ENCODE results near the gene HOATZ.

The HOATZ gene

DNA sequence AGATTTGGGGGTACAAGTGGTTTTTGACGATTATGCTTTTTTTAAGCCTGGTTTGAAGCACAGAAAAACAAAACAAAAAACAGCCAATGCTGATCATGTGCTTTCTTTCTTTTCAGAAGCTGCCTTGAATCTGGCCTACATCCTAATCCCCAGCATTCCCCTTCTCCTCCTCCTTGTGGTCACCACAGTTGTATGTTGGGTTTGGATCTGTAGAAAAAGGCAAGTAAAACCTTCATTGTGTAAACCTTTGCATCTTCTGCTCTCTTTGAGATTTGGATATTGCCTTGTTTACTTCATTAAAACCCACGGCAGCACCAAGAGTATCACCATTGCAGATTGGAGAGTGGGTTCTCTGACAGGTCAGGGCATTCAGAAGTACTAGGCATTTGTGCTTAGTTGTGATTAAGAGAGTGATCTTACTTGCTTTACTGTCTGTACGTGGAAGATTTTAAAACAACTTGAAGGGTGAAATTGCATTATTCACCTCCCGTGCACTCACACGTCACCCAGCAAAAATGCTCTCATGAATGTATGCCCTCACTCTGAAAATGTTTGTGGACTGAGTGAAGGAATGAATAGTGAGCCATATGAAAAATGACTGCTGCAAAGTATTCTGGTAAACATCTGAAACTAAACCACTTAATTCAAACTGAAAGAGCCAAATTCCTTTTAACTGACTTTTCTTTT, 43.0 kb downstream of the HOATZ start:
- DNase-seq (ENCODE audit: extremely low read depth, low read depth), result peak; percentile 84
- TF ChIP-seq, protein P1, sequence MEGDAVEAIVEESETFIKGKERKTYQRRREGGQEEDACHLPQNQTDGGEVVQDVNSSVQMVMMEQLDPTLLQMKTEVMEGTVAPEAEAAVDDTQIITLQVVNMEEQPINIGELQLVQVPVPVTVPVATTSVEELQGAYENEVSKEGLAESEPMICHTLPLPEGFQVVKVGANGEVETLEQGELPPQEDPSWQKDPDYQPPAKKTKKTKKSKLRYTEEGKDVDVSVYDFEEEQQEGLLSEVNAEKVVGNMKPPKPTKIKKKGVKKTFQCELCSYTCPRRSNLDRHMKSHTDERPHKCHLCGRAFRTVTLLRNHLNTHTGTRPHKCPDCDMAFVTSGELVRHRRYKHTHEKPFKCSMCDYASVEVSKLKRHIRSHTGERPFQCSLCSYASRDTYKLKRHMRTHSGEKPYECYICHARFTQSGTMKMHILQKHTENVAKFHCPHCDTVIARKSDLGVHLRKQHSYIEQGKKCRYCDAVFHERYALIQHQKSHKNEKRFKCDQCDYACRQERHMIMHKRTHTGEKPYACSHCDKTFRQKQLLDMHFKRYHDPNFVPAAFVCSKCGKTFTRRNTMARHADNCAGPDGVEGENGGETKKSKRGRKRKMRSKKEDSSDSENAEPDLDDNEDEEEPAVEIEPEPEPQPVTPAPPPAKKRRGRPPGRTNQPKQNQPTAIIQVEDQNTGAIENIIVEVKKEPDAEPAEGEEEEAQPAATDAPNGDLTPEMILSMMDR (IDR thresholded peaks at IDR 0.05; ENCODE audit: low read depth, low read length), result no peak; the same call in none of the 2 replicates

DNA sequence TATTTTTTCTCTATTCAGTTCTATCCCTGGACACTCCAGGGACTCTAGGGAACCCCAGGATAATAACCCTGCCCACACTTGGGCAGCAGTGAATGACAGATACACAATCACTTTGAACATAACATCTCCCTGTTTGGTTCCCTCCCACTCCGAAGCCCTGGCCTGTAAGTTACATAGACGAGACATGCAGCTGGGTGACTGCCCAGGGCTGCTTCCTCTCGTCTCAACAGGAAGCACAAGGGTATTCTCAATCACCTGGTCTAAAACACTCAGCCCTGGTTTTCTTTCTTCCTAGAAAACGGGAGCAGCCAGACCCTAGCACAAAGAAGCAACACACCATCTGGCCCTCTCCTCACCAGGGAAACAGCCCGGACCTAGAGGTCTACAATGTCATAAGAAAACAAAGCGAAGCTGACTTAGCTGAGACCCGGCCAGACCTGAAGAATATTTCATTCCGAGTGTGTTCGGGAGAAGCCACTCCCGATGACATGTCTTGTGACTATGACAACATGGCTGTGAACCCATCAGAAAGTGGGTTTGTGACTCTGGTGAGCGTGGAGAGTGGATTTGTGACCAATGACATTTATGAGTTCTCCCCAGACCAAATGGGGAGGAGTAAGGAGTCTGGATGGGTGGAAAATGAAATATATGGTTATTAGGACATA, 45.4 kb downstream of the HOATZ start:
- TF ChIP-seq, protein P1 (IDR thresholded peaks at IDR 0.05; ENCODE audit: low read depth, low read length), result no peak
- no peak for DNase-seq (ENCODE audit: extremely low read depth, low read depth)

DNA sequence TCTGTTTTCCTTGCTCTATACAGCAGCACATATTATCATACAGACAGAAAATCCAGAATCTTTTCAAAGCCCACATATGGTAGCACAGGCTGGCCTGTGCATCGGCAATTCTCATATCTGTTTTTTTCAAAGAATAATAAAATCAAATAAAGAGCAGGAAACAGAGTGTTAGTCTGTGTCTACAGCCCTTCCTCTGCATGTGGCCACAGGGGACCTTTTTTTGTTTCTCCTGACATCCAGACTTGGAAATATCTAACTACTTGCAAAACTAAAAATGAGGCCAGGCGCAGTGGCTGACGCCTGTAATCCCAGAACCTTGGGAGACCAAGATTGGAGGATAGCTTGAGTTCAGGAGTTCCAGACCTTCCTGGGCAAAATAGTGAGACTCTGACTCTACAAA, 46.2 kb downstream of the HOATZ start:
- TF ChIP-seq, protein P1 (IDR thresholded peaks at IDR 0.05; ENCODE audit: low read depth, low read length), result no peak
- DNase-seq (ENCODE audit: extremely low read depth, low read depth), result no peak

DNA sequence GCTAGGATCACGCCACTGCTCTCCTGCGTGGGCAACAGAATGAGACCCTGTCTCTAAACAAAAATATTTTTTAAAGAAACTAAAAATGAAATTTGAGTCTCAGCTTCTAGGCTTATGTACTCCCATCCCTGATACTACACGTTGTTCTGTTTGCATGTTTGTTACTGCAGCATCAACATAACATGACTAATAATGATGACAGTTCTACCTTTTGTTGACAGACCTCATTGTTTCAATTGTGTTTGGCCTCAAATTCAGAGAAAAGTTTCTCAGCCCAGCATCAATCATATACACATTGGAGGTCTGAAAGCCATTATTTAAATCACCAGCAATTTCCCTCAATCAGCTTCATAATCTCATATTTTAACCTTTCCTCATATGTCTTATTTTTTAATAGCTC, 46.7 kb downstream of the HOATZ start:
- no peak for DNase-seq (ENCODE audit: extremely low read depth, low read depth)
- TF ChIP-seq, protein P1 (IDR thresholded peaks at IDR 0.05; ENCODE audit: low read depth, low read length), result no peak

DNA sequence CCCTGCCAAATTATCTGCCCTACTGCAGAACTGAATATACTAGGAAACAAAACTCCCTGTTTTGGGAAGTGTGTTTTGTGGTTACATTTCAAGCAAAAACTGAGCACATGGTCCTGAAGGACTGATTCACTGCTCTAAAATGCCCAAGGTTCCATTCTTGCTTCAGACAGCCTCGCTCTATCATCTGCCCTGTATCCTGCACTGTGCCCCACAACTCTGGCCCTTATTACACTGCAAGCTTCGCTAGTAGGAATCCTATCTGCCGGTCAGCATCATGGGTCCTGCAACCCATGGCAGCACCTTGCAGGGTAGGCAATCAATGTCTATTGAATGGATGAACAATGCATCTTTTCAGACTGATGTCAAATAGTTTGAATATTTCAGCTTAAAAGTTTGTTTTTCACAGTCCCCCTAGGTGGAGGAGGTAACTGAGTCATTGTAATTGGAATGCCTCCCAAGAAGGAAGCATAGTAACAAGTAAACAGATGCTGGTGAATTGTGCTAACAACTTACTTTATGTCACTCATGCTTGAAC, 47.3 kb downstream of the HOATZ start:
- DNase-seq (ENCODE audit: extremely low read depth, low read depth), result peak; percentile 71
- TF ChIP-seq, protein P1 (IDR thresholded peaks at IDR 0.05; ENCODE audit: low read depth, low read length), result no peak

DNA sequence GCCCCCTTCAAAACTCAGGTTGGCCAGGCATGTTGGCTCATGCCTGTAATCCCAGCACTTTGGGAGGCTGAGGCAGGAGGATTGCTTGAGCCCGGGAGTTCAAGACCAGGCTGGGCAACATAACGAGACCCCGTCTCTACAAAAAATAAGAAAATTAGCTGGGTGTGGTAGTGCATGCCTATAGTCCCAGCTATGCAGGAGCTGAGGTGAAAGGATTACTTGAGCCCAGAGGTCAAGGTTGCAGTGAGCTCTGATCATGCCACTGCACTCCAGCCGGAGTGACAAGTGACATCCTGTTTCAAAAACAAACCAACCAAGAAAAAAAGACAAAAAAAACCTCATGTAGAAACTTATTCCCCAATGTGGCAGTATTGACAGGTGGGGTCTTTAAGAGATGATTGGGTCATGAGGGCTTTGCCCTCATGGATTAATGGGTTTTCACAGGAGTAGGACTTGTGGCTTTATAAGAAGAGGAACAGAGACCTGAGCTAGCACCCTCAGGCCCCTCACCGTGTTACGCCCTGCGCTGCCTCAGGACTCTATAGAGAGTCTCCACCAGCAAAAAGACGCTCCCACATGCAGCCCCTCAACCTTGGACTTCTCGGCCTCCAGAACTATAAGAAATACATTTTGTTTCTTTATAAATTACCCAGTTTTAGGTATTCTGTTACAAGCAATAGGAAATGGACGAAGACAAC, 48.3 kb downstream of the HOATZ start:
- no peak for DNase-seq (ENCODE audit: extremely low read depth, low read depth)
- TF ChIP-seq, protein P1 (IDR thresholded peaks at IDR 0.05; ENCODE audit: low read depth, low read length), result no peak

Measured in AG09319 (cell line).